ENCODE measurements around the gene FILIP1.

- no peak for TF ChIP-seq FOXM1 (IDR thresholded peaks at IDR 0.05; ENCODE audit: low read depth)
- no peak for TF ChIP-seq EP300 (IDR thresholded peaks at IDR 0.05; ENCODE audit: borderline replicate concordance in 1 of 2, low read depth in 1 of 2, low read length in 1 of 2)
- no peak for TF ChIP-seq CTCF (IDR thresholded peaks at IDR 0.05)
- TF ChIP-seq JUND (IDR thresholded peaks at IDR 0.05): no peak
Measured at GRCh38 chr6:75350808-75351207, 142.8 kb downstream of the FILIP1 start.
